GM12865 (cell line): ENCODE measurements around the gene TJP3.

ENCODE experiments used
- DNase-seq: peaks from one replicate; pipeline ENCODE4 v3.0.0; 2010; ENCODE audit warnings: low read depth
- H3K4me3 ChIP-seq: 2 replicates; pipeline ENCODE4 v1.5.1; 2011; ENCODE audit warnings: mild to moderate bottlenecking, low read depth, low read length, control low read depth
- TF ChIP-seq, protein P1 (sequence below): IDR thresholded peaks from 2 replicates; pipeline ENCODE4 v1.5.1; 2011; ENCODE audit warnings: low read length, control low read depth, low read depth, inconsistent platforms; ENCODE audit not compliant: insufficient read depth; ENCODE audit errors: missing control alignments

The TJP3 gene

GRCh38 chr19:3708207-3708931 is at the start of gene TJP3:
TJP3 (plus strand) TSS chr19:3708384; CDS start chr19:3728433, 20,049 bp downstream.
- TF ChIP-seq, protein P1, sequence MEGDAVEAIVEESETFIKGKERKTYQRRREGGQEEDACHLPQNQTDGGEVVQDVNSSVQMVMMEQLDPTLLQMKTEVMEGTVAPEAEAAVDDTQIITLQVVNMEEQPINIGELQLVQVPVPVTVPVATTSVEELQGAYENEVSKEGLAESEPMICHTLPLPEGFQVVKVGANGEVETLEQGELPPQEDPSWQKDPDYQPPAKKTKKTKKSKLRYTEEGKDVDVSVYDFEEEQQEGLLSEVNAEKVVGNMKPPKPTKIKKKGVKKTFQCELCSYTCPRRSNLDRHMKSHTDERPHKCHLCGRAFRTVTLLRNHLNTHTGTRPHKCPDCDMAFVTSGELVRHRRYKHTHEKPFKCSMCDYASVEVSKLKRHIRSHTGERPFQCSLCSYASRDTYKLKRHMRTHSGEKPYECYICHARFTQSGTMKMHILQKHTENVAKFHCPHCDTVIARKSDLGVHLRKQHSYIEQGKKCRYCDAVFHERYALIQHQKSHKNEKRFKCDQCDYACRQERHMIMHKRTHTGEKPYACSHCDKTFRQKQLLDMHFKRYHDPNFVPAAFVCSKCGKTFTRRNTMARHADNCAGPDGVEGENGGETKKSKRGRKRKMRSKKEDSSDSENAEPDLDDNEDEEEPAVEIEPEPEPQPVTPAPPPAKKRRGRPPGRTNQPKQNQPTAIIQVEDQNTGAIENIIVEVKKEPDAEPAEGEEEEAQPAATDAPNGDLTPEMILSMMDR: no peak
- H3K4me3 ChIP-seq: no peak within 1 kb of the TSS
- DNase-seq: no peak

- no peak overlapping the region for H3K4me3 ChIP-seq
- no peak for DNase-seq
- TF ChIP-seq, protein P1: no peak
These were observed 49.1 kb upstream of the TJP3 start for GRCh38 chr19:3658870-3659745.

DNA sequence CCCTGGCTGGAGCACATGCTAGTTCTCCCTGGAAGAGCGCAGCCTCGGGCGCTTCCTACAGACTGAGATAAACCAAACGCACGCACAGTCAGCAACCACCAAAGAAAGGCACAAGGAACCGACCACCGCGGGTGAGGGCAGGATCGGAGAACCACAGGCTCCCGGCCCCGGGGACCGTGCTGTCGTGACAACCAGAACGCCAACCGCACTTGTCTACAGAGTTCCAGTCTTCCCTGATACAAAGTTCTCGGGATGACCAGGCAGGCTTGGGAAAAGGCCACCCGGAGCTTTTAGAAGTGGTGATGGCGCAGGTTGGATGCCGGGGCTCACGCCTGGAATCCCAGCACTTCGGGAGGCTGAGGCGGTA is 48.5 kb upstream of the TJP3 start:
- no peak for DNase-seq
- H3K4me3 ChIP-seq: no peak overlapping the region
- TF ChIP-seq, protein P1: no peak

DNA sequence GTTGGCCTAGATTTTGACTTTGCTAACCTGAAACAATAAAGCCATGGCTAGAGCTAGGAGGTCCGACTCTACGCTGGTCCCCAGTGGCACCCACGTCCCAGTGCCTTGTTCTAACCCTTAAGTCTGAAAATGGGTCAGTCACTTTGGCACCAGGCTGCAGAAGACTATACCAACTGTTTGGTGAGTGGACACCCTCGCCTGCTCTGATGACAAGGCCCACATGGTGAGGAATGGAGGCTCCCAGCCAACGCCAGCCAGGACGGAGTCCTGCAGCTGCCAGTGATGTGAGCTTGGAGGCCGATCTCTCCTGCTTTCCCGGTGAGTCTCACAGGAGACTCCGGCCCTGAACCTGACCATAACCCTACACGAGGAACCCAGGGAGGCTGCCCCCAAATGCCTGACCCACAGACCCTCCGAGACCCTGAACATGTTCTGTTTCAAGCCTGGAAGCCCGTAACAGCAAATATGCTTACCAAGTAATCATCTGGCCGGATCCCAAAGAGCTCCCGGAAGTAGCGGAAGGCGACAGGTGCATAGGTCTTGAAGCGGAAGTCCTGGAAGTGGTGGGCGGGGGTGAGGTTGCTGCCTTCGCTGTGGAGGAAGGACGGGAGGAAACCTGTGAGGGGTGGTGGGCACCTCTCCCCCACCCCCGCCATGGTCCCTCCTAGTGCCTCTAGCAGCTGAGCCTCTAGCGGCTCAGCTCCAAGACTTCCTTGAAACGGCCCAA is 47.5 kb upstream of the TJP3 start:
- TF ChIP-seq, protein P1: no peak
- H3K4me3 ChIP-seq: no peak overlapping the region
- DNase-seq: no peak

- TF ChIP-seq, protein P1: no peak
- no peak overlapping the region for H3K4me3 ChIP-seq
- no peak for DNase-seq
These were observed 46.6 kb upstream of the TJP3 start for GRCh38 chr19:3661284-3662238.

DNA sequence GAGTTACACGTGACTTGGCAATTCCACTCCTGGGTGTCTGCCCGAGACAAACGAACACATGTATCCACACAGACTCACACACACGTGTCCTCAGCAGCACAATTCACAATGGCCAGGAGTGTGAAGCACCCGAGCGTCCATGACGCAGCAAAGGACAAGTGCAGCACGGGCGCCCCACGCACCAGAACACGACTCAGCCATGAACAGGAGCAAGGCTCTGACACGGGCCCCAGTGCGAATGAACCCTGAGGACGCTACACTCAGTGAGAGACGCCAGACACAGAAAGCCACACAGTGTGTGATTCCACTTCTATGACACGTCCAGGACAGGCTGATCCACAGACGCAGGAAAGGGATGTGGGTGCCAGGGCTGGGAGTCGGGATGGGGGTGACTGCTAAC is 44.3 kb upstream of the TJP3 start:
- DNase-seq: no peak
- TF ChIP-seq, protein P1: no peak
- no peak overlapping the region for H3K4me3 ChIP-seq
